Left lobe of liver (tissue), 2 donors: ENCODE measurements around the gene PRDX6. TPM values are rescaled to one million over a fixed set of nuclear protein-coding genes. Genes with fewer than 3 reads are reported as not detected.
A peak's percentile ranks its signal among the peaks of the same experiment; 100 is the strongest.

Experiments used
- ATAC-seq: fragments of 200-7000 bp; cut with Tn5 transposase; one replicate; pipeline ENCODE4 v1.9.1; 2020; ENCODE audit warnings: mild to moderate bottlenecking, moderate library complexity
- DNase-seq: peaks from one replicate; pipeline ENCODE4 v3.0.0-alpha.2; 2020; ENCODE audit warnings: low spot score
- total RNA-seq: library from RNA; stranded (reverse); gene quantifications from one replicate; pipeline ENCODE4 v1.2.1, GENCODE V29; 2021
- donor health status: DM: no; HTN: no; CAD: no; lungs with moderate emphysema.
- donor health status: DM: no; HTN: yes; CAD: no.

PRDX6 gene
- total RNA-seq, 1 donor from 2014 or later: 477 TPM

DNA sequence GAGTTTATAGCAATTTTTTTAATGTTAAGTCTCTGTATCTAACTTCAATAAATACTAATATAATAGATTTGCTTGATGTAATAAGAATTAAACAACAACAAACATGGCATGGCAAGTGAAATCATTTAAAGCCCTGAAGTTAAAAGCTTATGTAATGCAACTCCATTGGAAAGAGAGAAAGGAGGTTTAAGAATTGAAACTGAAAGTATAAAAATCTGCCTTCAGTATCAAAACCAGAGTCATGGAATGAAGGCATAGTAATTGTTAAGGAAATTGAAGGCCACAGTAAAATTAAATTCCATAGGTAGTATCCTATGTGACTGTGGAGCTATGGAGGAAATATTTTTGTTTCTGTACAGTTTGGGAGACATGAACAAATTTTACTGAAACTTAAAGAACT, 55.1 kb downstream of the PRDX6 start:
- peak; percentile 65 for ATAC-seq
- no peak for DNase-seq

DNA sequence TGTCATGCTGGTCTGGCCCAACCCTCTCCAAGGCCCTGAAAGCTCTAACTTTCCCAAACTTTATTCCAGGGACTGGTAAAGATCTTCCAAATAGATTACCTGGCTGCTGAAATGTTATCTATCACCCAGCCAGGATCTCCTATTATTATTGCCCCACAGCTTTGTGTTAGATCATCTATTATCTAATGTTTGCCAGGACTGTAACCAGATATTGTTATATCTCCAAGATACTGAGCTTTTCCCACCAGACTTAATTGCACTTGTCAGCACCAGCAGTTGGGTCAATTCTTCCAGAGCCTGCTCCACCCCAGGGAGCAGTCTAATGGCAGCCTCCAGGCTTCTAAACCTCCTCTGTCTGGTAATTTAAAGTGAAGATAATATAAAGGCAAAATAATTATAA, 59.1 kb downstream of the PRDX6 start:
- DNase-seq (no peak), ATAC-seq (no peak)

Other genes with a start within 250 kb of the PRDX6 start
- not detected for gene SLC9C2, start 125.7 kb downstream of the PRDX6 start, total RNA-seq
- gene TEX50, start 158.0 kb downstream of the PRDX6 start, total RNA-seq: not detected
- gene ANKRD45, start 192.5 kb downstream of the PRDX6 start, total RNA-seq: not detected
- 13.2 TPM for gene KLHL20, start 237.6 kb downstream of the PRDX6 start, total RNA-seq